ENCODE measurements around the gene SLC12A7.

DNA sequence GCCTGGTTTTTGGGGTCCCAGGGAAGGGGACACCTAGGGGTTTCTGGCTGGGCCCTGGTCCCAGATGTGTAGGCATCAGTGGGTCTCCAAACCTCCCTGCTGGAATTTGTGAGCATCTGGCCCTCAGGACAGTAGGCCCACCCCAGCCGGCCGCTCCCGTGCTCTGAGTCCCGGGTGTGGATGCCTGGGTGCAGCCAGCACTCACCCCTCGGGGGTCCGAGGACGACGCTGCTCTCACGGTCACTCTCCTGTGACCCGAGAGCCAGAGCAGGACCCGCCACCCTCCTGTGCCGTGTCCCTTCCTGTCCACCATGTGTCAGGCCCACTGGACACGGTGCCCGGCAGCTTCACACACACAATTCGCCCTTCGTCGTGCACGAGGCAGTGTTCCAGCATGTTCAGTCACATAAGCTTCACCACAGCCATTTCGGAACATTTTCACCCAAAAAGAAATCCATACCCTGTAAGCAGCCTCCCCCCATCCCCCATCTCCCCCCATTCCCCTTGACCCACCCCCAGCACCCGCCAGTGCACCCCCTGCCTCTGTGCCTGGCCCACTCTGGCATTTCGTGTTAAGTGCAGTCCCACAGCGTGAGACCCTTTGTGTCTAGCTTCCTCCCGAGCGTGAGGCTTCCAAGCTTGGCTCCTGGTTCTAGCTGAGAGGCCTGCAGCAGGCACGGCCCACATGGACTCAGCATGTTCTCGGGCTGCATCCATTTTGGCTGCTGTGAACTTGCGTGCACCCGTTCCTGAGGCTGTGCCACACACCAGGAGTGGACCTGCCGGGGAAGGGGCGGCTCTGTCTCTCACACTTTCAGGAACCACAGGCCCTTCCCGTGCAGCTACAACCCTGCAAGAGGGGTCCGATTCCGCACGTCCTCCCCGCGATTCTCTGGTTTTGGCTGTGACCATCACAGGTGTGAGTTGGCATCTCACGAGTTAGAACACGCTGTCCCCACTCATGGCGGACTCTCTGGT, 62.7 kb downstream of the SLC12A7 start:
- TF ChIP-seq, protein P1, sequence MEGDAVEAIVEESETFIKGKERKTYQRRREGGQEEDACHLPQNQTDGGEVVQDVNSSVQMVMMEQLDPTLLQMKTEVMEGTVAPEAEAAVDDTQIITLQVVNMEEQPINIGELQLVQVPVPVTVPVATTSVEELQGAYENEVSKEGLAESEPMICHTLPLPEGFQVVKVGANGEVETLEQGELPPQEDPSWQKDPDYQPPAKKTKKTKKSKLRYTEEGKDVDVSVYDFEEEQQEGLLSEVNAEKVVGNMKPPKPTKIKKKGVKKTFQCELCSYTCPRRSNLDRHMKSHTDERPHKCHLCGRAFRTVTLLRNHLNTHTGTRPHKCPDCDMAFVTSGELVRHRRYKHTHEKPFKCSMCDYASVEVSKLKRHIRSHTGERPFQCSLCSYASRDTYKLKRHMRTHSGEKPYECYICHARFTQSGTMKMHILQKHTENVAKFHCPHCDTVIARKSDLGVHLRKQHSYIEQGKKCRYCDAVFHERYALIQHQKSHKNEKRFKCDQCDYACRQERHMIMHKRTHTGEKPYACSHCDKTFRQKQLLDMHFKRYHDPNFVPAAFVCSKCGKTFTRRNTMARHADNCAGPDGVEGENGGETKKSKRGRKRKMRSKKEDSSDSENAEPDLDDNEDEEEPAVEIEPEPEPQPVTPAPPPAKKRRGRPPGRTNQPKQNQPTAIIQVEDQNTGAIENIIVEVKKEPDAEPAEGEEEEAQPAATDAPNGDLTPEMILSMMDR (conservative IDR thresholded peaks at IDR 0.05) = no peak
- TF ChIP-seq ZFX (IDR thresholded peaks at IDR 0.05) = no peak
